ENCODE data around the gene WDR13.

GRCh38 chrX:48595929-48596328, 1.4 kb upstream of the WDR13 start:
- TF ChIP-seq, protein P1, sequence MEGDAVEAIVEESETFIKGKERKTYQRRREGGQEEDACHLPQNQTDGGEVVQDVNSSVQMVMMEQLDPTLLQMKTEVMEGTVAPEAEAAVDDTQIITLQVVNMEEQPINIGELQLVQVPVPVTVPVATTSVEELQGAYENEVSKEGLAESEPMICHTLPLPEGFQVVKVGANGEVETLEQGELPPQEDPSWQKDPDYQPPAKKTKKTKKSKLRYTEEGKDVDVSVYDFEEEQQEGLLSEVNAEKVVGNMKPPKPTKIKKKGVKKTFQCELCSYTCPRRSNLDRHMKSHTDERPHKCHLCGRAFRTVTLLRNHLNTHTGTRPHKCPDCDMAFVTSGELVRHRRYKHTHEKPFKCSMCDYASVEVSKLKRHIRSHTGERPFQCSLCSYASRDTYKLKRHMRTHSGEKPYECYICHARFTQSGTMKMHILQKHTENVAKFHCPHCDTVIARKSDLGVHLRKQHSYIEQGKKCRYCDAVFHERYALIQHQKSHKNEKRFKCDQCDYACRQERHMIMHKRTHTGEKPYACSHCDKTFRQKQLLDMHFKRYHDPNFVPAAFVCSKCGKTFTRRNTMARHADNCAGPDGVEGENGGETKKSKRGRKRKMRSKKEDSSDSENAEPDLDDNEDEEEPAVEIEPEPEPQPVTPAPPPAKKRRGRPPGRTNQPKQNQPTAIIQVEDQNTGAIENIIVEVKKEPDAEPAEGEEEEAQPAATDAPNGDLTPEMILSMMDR (optimal IDR thresholded peaks at IDR 0.05 in 1 of 3, IDR thresholded peaks at IDR 0.05 in 1 of 3, conservative IDR thresholded peaks at IDR 0.05 in 1 of 3; ENCODE audit: extremely low read depth in 1 of 3, insufficient read depth in 2 of 3, low read length in 3 of 3), result no peak
- no peak for TF ChIP-seq EZH2 (IDR thresholded peaks at IDR 0.05; ENCODE audit: low read length)

All from keratinocyte (primary cell).